HepG2 (cell line): ENCODE results near the gene SLC15A5. TPM values are rescaled to one million over a fixed set of nuclear protein-coding genes. Genes with fewer than 3 reads are reported as not detected.

Experiments
- ATAC-seq: fragments of 200-7000 bp; cut with Tn5 transposase; 3 replicates; pipeline ENCODE4 v1.9.1; 2020; ENCODE audit warnings: mild to moderate bottlenecking, moderate library complexity
- BruUV-seq: library from RNA; stranded (reverse); fragments of 400-500 nt; replicated peaks from 2 replicates; lab custom pipeline; 2021; lab: Mats Ljungman, UMichigan
- CTCF ChIA-PET: fragments of 300-600 bp; formaldehyde crosslinking; extraction: SDS; loops from one replicate; lab custom pipeline; 2021; ENCODE audit warnings: low total read pairs, inconsistent platforms, low intra/inter-chr PET ratio; lab: Yijun Ruan, JAX
- POLR2A ChIA-PET: fragments of 350-600 bp; sonication (Branson Sonifier 250); formaldehyde crosslinking; loops from one replicate; lab custom pipeline; 2020; ENCODE audit warnings: antibody characterized with exemption, inconsistent platforms; lab: Yijun Ruan, JAX
- DNase-seq: peaks from one replicate; pipeline ENCODE4 v3.0.0-alpha.2; 2015; ENCODE audit warnings: low spot score
- FAIRE-seq: peaks from 3 replicates; lab custom pipeline; 2011; peaks lifted over from hg19 to GRCh38; lab: Jason Lieb, UNC
- H2AFZ ChIP-seq: one replicate; pipeline ENCODE4 v1.6.1; 2011; ENCODE audit warnings: low read length, inconsistent platforms
- H3K27ac ChIP-seq: fragments of 300-600 bp; 3 replicates; pipeline ENCODE4 v1.8.0; 2011; ENCODE audit warnings: mixed run types, mild to moderate bottlenecking, mixed read lengths, low read length, inconsistent platforms; ENCODE audit not compliant: insufficient read depth; ENCODE audit errors: extremely low read length
- H3K27me3 ChIP-seq, 2 experiments: fragments of 200-600 bp in 1 of 2; 2 replicates in 1 of 2; 3 replicates in 1 of 2; pipeline versions ENCODE4 v1.6.0 to v1.8.0; 2011; ENCODE audit warnings: low read length in 2 of 2, mild to moderate bottlenecking in 2 of 2, moderate library complexity in 2 of 2, inconsistent platforms in 1 of 2; ENCODE audit not compliant: insufficient read depth in 2 of 2, control insufficient read depth in 1 of 2
- H3K36me3 ChIP-seq, 2 experiments: fragments of 200-600 bp in 1 of 2; replicated peaks in 1 of 2; 2 replicates in 1 of 2; 3 replicates in 1 of 2; pipeline versions ENCODE4 v1.5.1 to v1.8.0; 2011; ENCODE audit warnings: low read length in 2 of 2, inconsistent platforms in 1 of 2; ENCODE audit not compliant: insufficient read depth in 2 of 2, control insufficient read depth in 1 of 2
- H3K4me1 ChIP-seq: 2 replicates; pipeline ENCODE4 v1.5.1; 2012; ENCODE audit warnings: low read length, inconsistent platforms; ENCODE audit not compliant: insufficient read depth
- H3K4me2 ChIP-seq: 2 replicates; pipeline ENCODE4 v1.6.0; 2011; ENCODE audit warnings: low read depth, low read length, inconsistent platforms
- H3K4me3 ChIP-seq, 3 experiments: fragments of 200-600 bp in 1 of 3; sonication (generic), shearing (Covaris generic) in 1 of 3; replicated peaks in 1 of 3; 2 replicates each; pipeline ENCODE4 v1.5.1; 2011 to 2016; ENCODE audit warnings: low read length in 3 of 3, inconsistent platforms in 2 of 3, low read depth in 2 of 3, mild to moderate bottlenecking in 2 of 3, control low read depth in 1 of 3, mixed read lengths in 1 of 3; ENCODE audit not compliant: insufficient read depth in 1 of 3
- H3K79me2 ChIP-seq: one replicate; pipeline ENCODE4 v1.6.1; 2011; ENCODE audit warnings: low read length, inconsistent platforms; ENCODE audit not compliant: insufficient read depth
- H3K9ac ChIP-seq: 2 replicates; pipeline ENCODE4 v1.6.0; 2011; ENCODE audit warnings: mild to moderate bottlenecking, low read depth, low read length, inconsistent platforms; ENCODE audit not compliant: insufficient read depth
- H3K9me3 ChIP-seq: 2 replicates; pipeline ENCODE4 v1.5.1; 2012; ENCODE audit warnings: mild to moderate bottlenecking, low read length
- H4K20me1 ChIP-seq: 2 replicates; pipeline ENCODE4 v1.6.0; 2011; ENCODE audit warnings: inconsistent platforms, mild to moderate bottlenecking, low read length, moderate library complexity; ENCODE audit not compliant: insufficient read depth
- EED ChIP-seq: sonication (generic); formaldehyde crosslinking; IDR thresholded peaks from 2 replicates; pipeline ENCODE4 v1.5.0; 2020; ENCODE audit warnings: mild to moderate bottlenecking, missing genetic modification reagents
- FOXK1 ChIP-seq: sonication (generic); formaldehyde crosslinking; IDR thresholded peaks from 2 replicates; pipeline ENCODE4 v1.4.0; 2020; ENCODE audit warnings: low read depth, missing genetic modification reagents, borderline replicate concordance
- MIER2 ChIP-seq: IDR thresholded peaks from 2 replicates; pipeline ENCODE4 v1.6.1; 2016; ENCODE audit warnings: missing biosample characterization, missing genetic modification reagents
- MXI1 ChIP-seq: IDR thresholded peaks from 3 replicates; pipeline ENCODE4 v1.6.1; 2012; ENCODE audit warnings: low read depth, low read length, inconsistent platforms, borderline replicate concordance
- PRMT3 ChIP-seq: sonication (generic); formaldehyde crosslinking; IDR thresholded peaks from 2 replicates; pipeline ENCODE4 v1.8.1; 2022; ENCODE audit warnings: low read depth, mild to moderate bottlenecking, moderate library complexity, missing genetic modification reagents, borderline replicate concordance
- RFXAP ChIP-seq: sonication (generic); formaldehyde crosslinking; IDR thresholded peaks from 2 replicates; pipeline ENCODE4 v1.4.0; 2020; ENCODE audit warnings: missing genetic modification reagents, borderline replicate concordance
- SOX6 ChIP-seq, 2 experiments: fragments of 450-650 bp in 1 of 2; sonication (generic) in 1 of 2; formaldehyde crosslinking in 1 of 2; IDR thresholded peaks; 2 replicates each; pipeline versions ENCODE4 v1.4.0 to v1.6.1; 2017 to 2020; ENCODE audit warnings: antibody characterized with exemption in 1 of 2, mild to moderate bottlenecking in 1 of 2, missing genetic modification reagents in 1 of 2
- SP4 ChIP-seq: sonication (generic); formaldehyde crosslinking; IDR thresholded peaks from 2 replicates; pipeline ENCODE4 v1.8.1; 2023; ENCODE audit warnings: mild to moderate bottlenecking, missing genetic modification reagents
- SPEN ChIP-seq: sonication (generic); formaldehyde crosslinking; IDR thresholded peaks from 2 replicates; pipeline ENCODE4 v1.5.1; 2020; ENCODE audit warnings: low read depth, mild to moderate bottlenecking, missing genetic modification reagents
- ZBTB10 ChIP-seq: sonication (generic); formaldehyde crosslinking; IDR thresholded peaks from 2 replicates; pipeline ENCODE4 v1.4.0; 2020; ENCODE audit warnings: missing genetic modification reagents, borderline replicate concordance
- ZKSCAN5 ChIP-seq: sonication (generic); formaldehyde crosslinking; IDR thresholded peaks from 2 replicates; pipeline ENCODE4 v1.5.1; 2020; ENCODE audit warnings: mild to moderate bottlenecking, missing genetic modification reagents
- ZNF280B ChIP-seq: sonication (generic); formaldehyde crosslinking; IDR thresholded peaks from 2 replicates; pipeline ENCODE4 v1.5.0; 2020; ENCODE audit warnings: missing genetic modification reagents, mild to moderate bottlenecking, borderline replicate concordance
- ZNF503 ChIP-seq: sonication (generic); formaldehyde crosslinking; IDR thresholded peaks from 2 replicates; pipeline ENCODE4 v1.4.0; 2020; ENCODE audit warnings: missing genetic modification reagents
- ZNF674 ChIP-seq: sonication (generic); formaldehyde crosslinking; IDR thresholded peaks from 2 replicates; pipeline ENCODE4 v1.5.0; 2020; ENCODE audit warnings: low read depth, mild to moderate bottlenecking, missing genetic modification reagents
- ZNF780A ChIP-seq: sonication (generic); formaldehyde crosslinking; IDR thresholded peaks from 2 replicates; pipeline ENCODE4 v1.8.0; 2022; ENCODE audit warnings: mild to moderate bottlenecking, missing genetic modification reagents, moderate library complexity
- WGBS: methylation state at CpG from one replicate; pipeline ENCODE4 v1.1.6; 2017; ENCODE audit warnings: low lambda C conversion rate; 5-methylcytosine and 5-hydroxymethylcytosine counted together
- in situ Hi-C: cut with HindIII; loops from 2 replicates; pipeline ENCODE4 v1.10.0; 2017; ENCODE audit warnings: low pct_unique_long_range_greater_than_20kb; ENCODE audit not compliant: extremely low pct_ligation_motif_present
- intact Hi-C: fragments of 100-400 bp; cut with micrococcal nuclease; formaldehyde crosslinking; loops from one replicate; pipeline ENCODE4 v1.10.0; 2022; ENCODE audit not compliant: unreplicated experiment
- polyA plus RNA-seq, 8 experiments: library from polyadenylated mRNA; depleted of rRNA in 3 of 8; stranded (reverse) in 7 of 8; unstranded in 1 of 8; fragments of >200 nt; fragmentation: Illumina TruSeq in 4 of 8; extraction: Trizol in 4 of 8; gene quantifications; 2 replicates each; pipeline versions ENCODE4 v1.2.1 to v1.2.3, GENCODE V29; 2011 to 2016; ENCODE audit warnings: low read depth in 4 of 8, missing spikeins in 1 of 8, mixed read lengths in 1 of 8; ENCODE audit not compliant: insufficient read depth in 1 of 8
- total RNA-seq, 5 experiments: library from RNA; depleted of rRNA; stranded (reverse); fragments of >200 nt; fragmentation: Illumina TruSeq; extraction: Trizol; gene quantifications; 2 replicates each; pipeline ENCODE4 v1.2.3, GENCODE V29; 2016; ENCODE audit warnings: low read depth in 1 of 5
- TF ChIP-seq, protein P1 (sequence below): IDR thresholded peaks from 2 replicates; pipeline ENCODE4 v1.6.1; 2012; ENCODE audit warnings: inconsistent platforms

The SLC15A5 gene
- total and polyA plus RNA-seq, 2 of the 13 experiments (the other 11 are each of a cell fraction or from before 2014, with no cell fraction given) = not detected

- CTCF ChIA-PET = no interaction called here
- no peak overlapping the region for H3K4me3 ChIP-seq
- no peaks in the 10 kb centered on the region for H3K27me3 ChIP-seq
- no peak overlapping the region for H3K9ac ChIP-seq
- in situ Hi-C loops (no loop called here), intact Hi-C loops (no loop called here)
- H4K20me1 ChIP-seq = no peaks in the 10 kb centered on the region
- no peaks in the 10 kb centered on the region for H3K4me1 ChIP-seq
- no peak for DNase-seq
- 0% methylated on average over 1 of the region's 1 CpG for WGBS
- no peaks in the 10 kb centered on the region for H3K36me3 ChIP-seq
- no peak for FAIRE-seq
- ATAC-seq = no peak
- H3K4me2 ChIP-seq = no peak overlapping the region
- H2AFZ ChIP-seq = no peak overlapping the region
- H3K27ac ChIP-seq = no peak overlapping the region
- no peaks in the 10 kb centered on the region for H3K9me3 ChIP-seq
- H3K79me2 ChIP-seq = no peaks in the 10 kb centered on the region
- no TSS peak for BruUV-seq
- POLR2A ChIA-PET = no interaction called here
- TF ChIP-seq ZNF503 (CRISPR knock-in tag) (no peak), SPEN (CRISPR knock-in tag) (no peak), SP4 (no peak), MIER2 (CRISPR knock-in tag) (no peak), ZNF780A (CRISPR knock-in tag) (no peak), ZNF674 (CRISPR knock-in tag) (no peak), PRMT3 (no peak), ZKSCAN5 (no peak), EED (CRISPR knock-in tag) (no peak), ZBTB10 (no peak), SOX6 (IDR thresholded peaks at IDR 0.05) (no peak), SOX6 (CRISPR knock-in tag; IDR thresholded peaks at IDR 0.05) (no peak), RFXAP (CRISPR knock-in tag) (no peak), ZNF280B (CRISPR knock-in tag) (no peak), MXI1 (no peak), FOXK1 (no peak)
- TF ChIP-seq, protein P1, sequence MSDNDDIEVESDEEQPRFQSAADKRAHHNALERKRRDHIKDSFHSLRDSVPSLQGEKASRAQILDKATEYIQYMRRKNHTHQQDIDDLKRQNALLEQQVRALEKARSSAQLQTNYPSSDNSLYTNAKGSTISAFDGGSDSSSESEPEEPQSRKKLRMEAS = no peak
Measured at GRCh38 chr12:16246264-16246663, 31.2 kb downstream of the SLC15A5 start.
